Panc1 (cell line): Measurements from ENCODE around the gene CUL1.

Source experiments
- CTCF ChIP-seq: fragments of 450-650 bp; IDR thresholded peaks from 2 replicates; pipeline ENCODE4 v1.5.1; 2017; ENCODE audit warnings: mild to moderate bottlenecking
- POLR2AphosphoS5 ChIP-seq: IDR thresholded peaks from 2 replicates; pipeline ENCODE4 v1.6.1; 2012; ENCODE audit warnings: mild to moderate bottlenecking, low read depth, low read length, moderate library complexity
- REST ChIP-seq, 2 experiments: IDR thresholded peaks; 2 replicates each; pipeline ENCODE4 v1.6.1; 2011 to 2012; ENCODE audit warnings: low read depth in 2 of 2, control low read depth in 1 of 2, low read length in 1 of 2, mild to moderate bottlenecking in 1 of 2, moderate library complexity in 1 of 2; ENCODE audit not compliant: insufficient read depth in 1 of 2
- SIN3A ChIP-seq: IDR thresholded peaks from 2 replicates; pipeline ENCODE4 v1.6.1; 2012; ENCODE audit warnings: low read depth, mild to moderate bottlenecking, low read length, moderate library complexity, borderline replicate concordance; ENCODE audit not compliant: insufficient read depth
- TCF7L2 ChIP-seq: IDR thresholded peaks from 2 replicates; pipeline ENCODE4 v1.6.1; 2011; ENCODE audit warnings: mild to moderate bottlenecking, low read depth, low read length, inconsistent platforms

- TF ChIP-seq REST (IDR thresholded peaks at IDR 0.05; ENCODE audit: insufficient read depth in 1 of 2, low read depth in 2 of 2, low read length in 1 of 2) (no peak), CTCF (no peak), POLR2AphosphoS5 (no peak), SIN3A (no peak), TCF7L2 (no peak)
Observed at GRCh38 chr7:148789220-148789619, 90.5 kb downstream of the CUL1 start.
